BJ (cell line): ENCODE measurements around the gene CERS1. TPM values are rescaled to one million over a fixed set of nuclear protein-coding genes. Genes with fewer than 3 reads are reported as not detected.

ENCODE experiments used
- CTCF ChIA-PET: fragments of 350-600 bp; formaldehyde crosslinking; extraction: SDS; loops from one replicate; lab custom pipeline; 2021; ENCODE audit warnings: antibody characterized with exemption, inconsistent platforms; lab: Yijun Ruan, JAX
- POLR2A ChIA-PET: fragments of 300-600 bp; sonication (Branson Sonifier 250); formaldehyde crosslinking; extraction: SDS; loops from one replicate; lab custom pipeline; 2021; ENCODE audit warnings: antibody characterized with exemption; lab: Charles Lee
- DNase-seq: peaks from one replicate; pipeline ENCODE4 v3.0.0-alpha.2; 2011; ENCODE audit warnings: low read depth
- H3K27me3 ChIP-seq: 2 replicates; pipeline ENCODE4 v1.6.0; 2011; ENCODE audit warnings: low read length; ENCODE audit not compliant: control insufficient read depth, insufficient read depth
- H3K36me3 ChIP-seq: 2 replicates; pipeline ENCODE4 v1.5.1; 2011; ENCODE audit warnings: low read length; ENCODE audit not compliant: control insufficient read depth, insufficient read depth
- H3K4me3 ChIP-seq: 2 replicates; pipeline ENCODE4 v1.5.1; 2011; ENCODE audit warnings: low read depth, mild to moderate bottlenecking, control low read depth, low read length
- polyA plus RNA-seq: library from polyadenylated mRNA; depleted of rRNA; stranded (reverse); fragments of >200 nt; gene quantifications from 2 replicates; pipeline ENCODE4 v1.2.3, GENCODE V29; 2011
- TF ChIP-seq, protein P1 (sequence below): IDR thresholded peaks from 2 replicates; pipeline ENCODE4 v1.5.1; 2011; ENCODE audit warnings: low read depth, mild to moderate bottlenecking, control low read depth, inconsistent platforms, low read length, moderate library complexity; ENCODE audit not compliant: insufficient read depth

The CERS1 gene
- polyA plus RNA-seq, 1 experiment: 0.83 TPM

DNA sequence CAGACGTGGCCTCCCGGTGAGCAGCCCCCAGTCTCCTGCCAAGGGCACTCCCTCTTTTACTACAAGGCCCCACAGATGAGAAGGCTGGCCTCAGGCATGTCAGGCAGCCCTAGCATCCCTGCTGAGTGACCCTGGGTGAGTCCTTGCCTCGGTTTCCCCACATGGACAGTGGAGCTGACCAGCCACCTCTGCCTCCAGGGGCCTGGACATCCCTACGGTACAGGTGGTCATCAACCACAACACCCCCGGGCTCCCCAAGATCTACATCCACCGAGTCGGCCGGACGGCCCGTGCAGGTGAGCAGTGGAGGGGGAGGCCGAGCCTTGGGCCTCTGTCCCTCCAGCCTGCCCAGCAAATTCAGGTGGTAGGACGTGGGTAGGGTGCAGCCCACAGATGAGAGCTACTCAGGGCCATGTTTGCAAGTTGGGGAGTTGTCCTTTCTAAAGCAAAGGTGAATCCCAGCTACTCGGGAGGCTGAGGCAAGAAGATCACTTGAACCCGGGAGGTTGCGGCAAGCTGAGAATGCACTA is 28.8 kb upstream of the CERS1 start:
- DNase-seq: no peak
- peaks cover 43% of the 10 kb centered on the region for H3K36me3 ChIP-seq
- no peak overlapping the region for H3K4me3 ChIP-seq
- H3K27me3 ChIP-seq: no peaks in the 10 kb centered on the region
- ChIA-PET CTCF (interaction anchor here (1.3 to 1.4 kb wide), 2 partner anchors 9 to 62 kb away, joined by 4 to 5 read pairs; no protein-coding TSS in a partner anchor), POLR2A (no interaction called here)
- TF ChIP-seq, protein P1, sequence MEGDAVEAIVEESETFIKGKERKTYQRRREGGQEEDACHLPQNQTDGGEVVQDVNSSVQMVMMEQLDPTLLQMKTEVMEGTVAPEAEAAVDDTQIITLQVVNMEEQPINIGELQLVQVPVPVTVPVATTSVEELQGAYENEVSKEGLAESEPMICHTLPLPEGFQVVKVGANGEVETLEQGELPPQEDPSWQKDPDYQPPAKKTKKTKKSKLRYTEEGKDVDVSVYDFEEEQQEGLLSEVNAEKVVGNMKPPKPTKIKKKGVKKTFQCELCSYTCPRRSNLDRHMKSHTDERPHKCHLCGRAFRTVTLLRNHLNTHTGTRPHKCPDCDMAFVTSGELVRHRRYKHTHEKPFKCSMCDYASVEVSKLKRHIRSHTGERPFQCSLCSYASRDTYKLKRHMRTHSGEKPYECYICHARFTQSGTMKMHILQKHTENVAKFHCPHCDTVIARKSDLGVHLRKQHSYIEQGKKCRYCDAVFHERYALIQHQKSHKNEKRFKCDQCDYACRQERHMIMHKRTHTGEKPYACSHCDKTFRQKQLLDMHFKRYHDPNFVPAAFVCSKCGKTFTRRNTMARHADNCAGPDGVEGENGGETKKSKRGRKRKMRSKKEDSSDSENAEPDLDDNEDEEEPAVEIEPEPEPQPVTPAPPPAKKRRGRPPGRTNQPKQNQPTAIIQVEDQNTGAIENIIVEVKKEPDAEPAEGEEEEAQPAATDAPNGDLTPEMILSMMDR: no peak

DNA sequence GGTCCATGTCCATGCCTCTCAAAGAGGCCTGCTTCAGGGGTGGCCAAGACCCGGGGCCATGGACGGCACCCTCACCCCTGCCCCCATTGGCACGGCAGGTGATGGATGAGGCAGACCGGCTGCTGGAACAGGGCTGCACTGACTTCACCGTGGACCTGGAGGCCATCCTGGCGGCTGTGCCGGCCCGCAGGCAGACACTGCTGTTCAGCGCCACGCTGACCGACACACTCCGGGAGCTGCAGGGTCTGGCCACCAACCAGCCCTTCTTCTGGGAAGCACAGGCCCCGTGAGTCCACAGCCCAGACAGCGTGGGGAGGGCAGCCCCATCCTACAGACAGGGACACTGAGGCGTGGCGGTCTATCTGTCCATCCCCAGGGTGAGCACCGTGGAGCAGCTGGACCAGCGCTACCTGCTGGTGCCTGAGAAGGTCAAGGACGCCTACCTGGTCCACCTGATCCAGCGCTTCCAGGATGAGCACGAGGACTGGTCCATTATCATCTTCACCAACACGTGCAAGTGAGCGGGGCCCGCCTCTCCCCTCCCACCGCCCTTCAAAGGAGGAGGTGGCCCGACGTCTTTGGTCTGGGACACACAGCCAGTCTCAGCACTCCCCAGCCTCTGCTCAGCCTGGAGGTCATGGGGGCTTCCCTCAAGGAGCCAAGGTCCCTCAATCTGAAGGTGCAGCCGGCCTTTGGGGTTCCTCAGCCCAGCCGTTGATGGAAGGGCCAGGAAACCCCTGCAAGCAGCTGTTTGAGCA is 26.4 kb upstream of the CERS1 start:
- H3K4me3 ChIP-seq: no peak overlapping the region
- POLR2A ChIA-PET: no interaction called here
- no peaks in the 10 kb centered on the region for H3K27me3 ChIP-seq
- peaks cover 29% of the 10 kb centered on the region for H3K36me3 ChIP-seq
- TF ChIP-seq, protein P1: no peak
- CTCF ChIA-PET: interaction anchor here (0.6 to 1.6 kb wide), 3 partner anchors 15 to 64 kb away, joined by 3 to 5 read pairs (median 3); no protein-coding TSS in a partner anchor
- no peak for DNase-seq

DNA sequence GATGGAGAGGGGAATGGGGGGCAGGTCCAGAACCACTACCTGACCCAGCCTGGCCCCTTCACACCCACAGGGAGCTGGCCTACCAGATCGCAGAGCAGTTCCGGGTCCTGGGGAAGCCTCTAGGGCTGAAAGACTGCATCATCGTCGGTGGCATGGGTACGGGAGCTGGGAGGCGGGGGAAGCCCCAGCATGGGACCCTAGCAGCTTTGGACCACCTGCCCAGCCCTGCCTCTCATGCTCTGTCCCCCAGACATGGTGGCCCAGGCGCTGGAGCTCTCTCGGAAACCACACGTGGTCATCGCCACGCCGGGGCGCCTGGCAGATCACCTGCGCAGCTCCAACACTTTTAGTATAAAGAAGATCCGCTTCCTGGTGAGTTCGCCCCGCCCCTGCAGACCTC is 25.6 kb upstream of the CERS1 start:
- POLR2A ChIA-PET: no interaction called here

DNA sequence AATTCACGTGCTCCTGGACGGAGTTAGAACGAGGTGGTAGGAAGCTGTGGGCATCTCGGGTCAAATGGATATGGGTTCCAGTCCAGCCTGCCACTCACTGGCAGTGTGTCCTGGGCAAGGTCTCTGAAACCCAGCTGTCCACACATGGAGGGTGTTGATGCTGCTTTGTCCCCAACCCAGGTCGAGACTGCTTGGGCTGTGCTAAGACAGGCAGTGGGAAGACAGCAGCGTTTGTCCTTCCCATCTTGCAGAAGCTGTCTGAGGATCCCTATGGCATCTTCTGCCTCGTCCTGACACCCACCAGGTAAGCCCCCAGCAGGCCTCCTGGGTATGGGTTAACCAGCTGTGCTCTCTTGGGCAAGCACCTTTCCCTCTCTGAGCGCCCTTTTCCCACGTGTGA is 24.4 kb upstream of the CERS1 start:
- TF ChIP-seq, protein P1: no peak
- no peaks in the 10 kb centered on the region for H3K27me3 ChIP-seq
- POLR2A ChIA-PET: no interaction called here
- DNase-seq: no peak
- H3K4me3 ChIP-seq: peak overlapping the region; percentile 99
- CTCF ChIA-PET: interaction anchor here (0.7 to 1.8 kb wide), 2 partner anchors 67 to 73 kb away, joined by 3 to 11 read pairs; no protein-coding TSS in a partner anchor
- peaks cover 24% of the 10 kb centered on the region for H3K36me3 ChIP-seq

More for the DNA sequence above, 25.6 kb upstream of the CERS1 start:
- TF ChIP-seq, protein P1: no peak
- DNase-seq: no peak
- Histone ChIP-seq H3K27me3 (no peaks in the 10 kb centered on the region), H3K36me3 (peaks cover 28% of the 10 kb centered on the region), H3K4me3 (no peak overlapping the region)
- CTCF ChIA-PET: interaction anchor here (0.6 kb wide), 1 partner anchor 16 kb away, joined by 3 read pairs; no protein-coding TSS in a partner anchor

DNA sequence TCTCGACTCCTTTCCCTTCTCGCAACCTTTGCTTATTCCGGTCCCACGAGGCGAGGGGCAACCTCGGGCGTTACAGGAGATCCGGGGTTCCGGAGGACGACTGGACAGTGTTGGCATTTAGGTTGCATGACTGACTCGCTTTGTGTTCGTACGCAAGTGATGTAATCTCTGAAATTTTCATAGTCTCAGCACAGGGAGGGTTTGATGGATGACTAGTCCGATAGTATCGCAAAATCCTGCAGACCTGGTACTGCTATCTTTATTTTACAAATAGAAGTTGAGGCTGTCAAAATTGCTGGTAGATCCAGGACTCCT is 23.9 kb upstream of the CERS1 start:
- Histone ChIP-seq H3K4me3 (peak overlapping the region; percentile 99), H3K36me3 (peaks cover 26% of the 10 kb centered on the region), H3K27me3 (no peaks in the 10 kb centered on the region)
- CTCF ChIA-PET: interaction anchor here (1.0 to 1.8 kb wide), 2 partner anchors 9 to 67 kb away, joined by 3 to 11 read pairs; no protein-coding TSS in a partner anchor
- DNase-seq: no peak
- POLR2A ChIA-PET: no interaction called here
- TF ChIP-seq, protein P1: no peak
